Activated CD4-positive, alpha-beta memory T cell treated with anti-CD3 and anti-CD28 coated beads for 36 hours (primary cell): Measurements from ENCODE around the gene PDPK1. TPM values are rescaled to one million over a fixed set of nuclear protein-coding genes. Genes with fewer than 3 reads are reported as not detected.

Experiments
- CTCF ChIA-PET: fragments of 350-600 bp; sonication (Branson Sonifier 250); formaldehyde crosslinking; loops from one replicate; lab custom pipeline; 2021; ENCODE audit warnings: antibody characterized with exemption, inconsistent platforms; lab: Charles Lee
- POLR2A ChIA-PET: fragments of 350-600 bp; sonication (Branson Sonifier 250); formaldehyde crosslinking; loops from one replicate; lab custom pipeline; 2021; ENCODE audit warnings: antibody characterized with exemption; lab: Charles Lee
- DNase-seq: peaks from one replicate; pipeline ENCODE4 v3.0.0-alpha.2; 2020
- H3K27ac Mint-ChIP-seq: one replicate; pipeline ENCODE4 v1.8.0; 2021; ENCODE audit warnings: mixed read lengths
- H3K27me3 Mint-ChIP-seq: one replicate; pipeline ENCODE4 v1.8.0; 2021; ENCODE audit warnings: mixed read lengths
- H3K36me3 Mint-ChIP-seq: one replicate; pipeline ENCODE4 v1.8.0; 2021; ENCODE audit warnings: mixed read lengths
- H3K4me1 Mint-ChIP-seq: one replicate; pipeline ENCODE4 v1.8.0; 2021; ENCODE audit warnings: low read depth, mixed read lengths
- H3K4me3 Mint-ChIP-seq: one replicate; pipeline ENCODE4 v1.8.0; 2021; ENCODE audit warnings: mild to moderate bottlenecking, mixed read lengths
- H3K9me3 Mint-ChIP-seq: one replicate; pipeline ENCODE4 v1.8.0; 2021; ENCODE audit warnings: mixed read lengths
- intact Hi-C: fragments of 100-400 bp; cut with micrococcal nuclease; formaldehyde crosslinking; loops from one replicate; pipeline ENCODE4 v1.15.1; 2023
- total RNA-seq, 2 experiments: library from RNA; stranded (reverse); gene quantifications; one replicate each; pipeline ENCODE4 v1.2.3, GENCODE V29; 2021

PDPK1 gene
- 10 to 100 TPM; 42.5 to 42.9 TPM for total RNA-seq

- POLR2A ChIA-PET: interaction anchor here (0.8 to 1.0 kb wide), 2 partner anchors 155 to 323 kb away, joined by 3 to 4 read pairs; partner anchors contain the start of gene PGP
- Mint-ChIP-seq H3K27me3 (no peaks in the 10 kb centered on the region), H3K27ac (peak within 1 kb of the TSS; percentile 76), H3K36me3 (peaks cover 6% of the 10 kb centered on the region), H3K9me3 (no peaks in the 10 kb centered on the region), H3K4me3 (peak within 1 kb of the TSS; percentile 83), H3K4me1 (peaks cover 45% of the 10 kb centered on the region)
- CTCF ChIA-PET: interaction anchor here (1.4 kb wide), 1 partner anchor 23 kb away, joined by 4 read pairs; the partner anchor contains the start of gene ATP6V0C
- intact Hi-C loops: no loop called here
- peak; percentile 96 for DNase-seq
Measured at GRCh38 chr16:2537451-2538379, at the start of gene PDPK1. PDPK1 (plus strand) TSS chr16:2538021; CDS start chr16:2538113, 92 bp downstream.

- ChIA-PET CTCF (no interaction called here), POLR2A (no interaction called here)
- no peak for DNase-seq
- Mint-ChIP-seq H3K4me3 (no peak overlapping the region), H3K36me3 (no peaks in the 10 kb centered on the region), H3K27me3 (no peaks in the 10 kb centered on the region), H3K9me3 (no peaks in the 10 kb centered on the region), H3K27ac (no peak overlapping the region), H3K4me1 (peaks cover 13% of the 10 kb centered on the region)
- intact Hi-C loops: no loop called here
Measured at GRCh38 chr16:2489581-2489980, 48.2 kb upstream of the PDPK1 start.

GRCh38 chr16:2490190-2491105, 47.4 kb upstream of the PDPK1 start:
- CTCF ChIA-PET: no interaction called here
- POLR2A ChIA-PET: no interaction called here
- DNase-seq: no peak
- Mint-ChIP-seq H3K27ac (no peak overlapping the region), H3K27me3 (no peaks in the 10 kb centered on the region), H3K4me1 (peaks cover 13% of the 10 kb centered on the region), H3K4me3 (no peak overlapping the region), H3K9me3 (no peaks in the 10 kb centered on the region), H3K36me3 (no peaks in the 10 kb centered on the region)
- intact Hi-C loops: no loop called here

GRCh38 chr16:2492292-2492691, 45.5 kb upstream of the PDPK1 start:
- Mint-ChIP-seq H3K27ac (no peak overlapping the region), H3K36me3 (no peaks in the 10 kb centered on the region), H3K27me3 (no peaks in the 10 kb centered on the region), H3K4me1 (peaks cover 4% of the 10 kb centered on the region), H3K9me3 (no peaks in the 10 kb centered on the region), H3K4me3 (no peak overlapping the region)
- no peak for DNase-seq
- CTCF ChIA-PET: interaction anchor here (1.5 kb wide), 1 partner anchor 9 kb away, joined by 6 read pairs; no protein-coding TSS in a partner anchor
- intact Hi-C loops: no loop called here
- POLR2A ChIA-PET: no interaction called here

- H3K36me3 Mint-ChIP-seq: no peaks in the 10 kb centered on the region
- no peaks in the 10 kb centered on the region for H3K27me3 Mint-ChIP-seq
- H3K9me3 Mint-ChIP-seq: no peaks in the 10 kb centered on the region
- intact Hi-C loops: no loop called here
- no peak overlapping the region for H3K4me3 Mint-ChIP-seq
- CTCF ChIA-PET: interaction anchor here (1.6 kb wide), 1 partner anchor 353 kb away, joined by 3 read pairs; no protein-coding TSS in a partner anchor
- no peak overlapping the region for H3K27ac Mint-ChIP-seq
- no peak for DNase-seq
- POLR2A ChIA-PET: no interaction called here
- no peaks in the 10 kb centered on the region for H3K4me1 Mint-ChIP-seq
Measured at GRCh38 chr16:2493605-2494004, 44.2 kb upstream of the PDPK1 start.

GRCh38 chr16:2494616-2495015, 43.2 kb upstream of the PDPK1 start:
- Mint-ChIP-seq H3K4me1 (no peaks in the 10 kb centered on the region), H3K9me3 (no peaks in the 10 kb centered on the region), H3K27me3 (no peaks in the 10 kb centered on the region), H3K27ac (no peak overlapping the region), H3K4me3 (no peak overlapping the region), H3K36me3 (no peaks in the 10 kb centered on the region)
- DNase-seq: no peak
- ChIA-PET CTCF (interaction anchor here (1.6 kb wide), 1 partner anchor 354 kb away, joined by 3 read pairs; no protein-coding TSS in a partner anchor), POLR2A (no interaction called here)
- intact Hi-C loops: no loop called here

- no peaks in the 10 kb centered on the region for H3K27me3 Mint-ChIP-seq
- DNase-seq: no peak
- H3K36me3 Mint-ChIP-seq: no peaks in the 10 kb centered on the region
- CTCF ChIA-PET: interaction anchor here (1.6 kb wide), 1 partner anchor 355 kb away, joined by 3 read pairs; no protein-coding TSS in a partner anchor
- intact Hi-C loops: no loop called here
- H3K27ac Mint-ChIP-seq: no peak overlapping the region
- no peaks in the 10 kb centered on the region for H3K4me1 Mint-ChIP-seq
- no peak overlapping the region for H3K4me3 Mint-ChIP-seq
- H3K9me3 Mint-ChIP-seq: no peaks in the 10 kb centered on the region
- POLR2A ChIA-PET: no interaction called here
Measured at GRCh38 chr16:2495041-2495440, 42.8 kb upstream of the PDPK1 start.

GRCh38 chr16:2496223-2497115, 41.4 kb upstream of the PDPK1 start:
- no peak for DNase-seq

GRCh38 chr16:2497116-2497630, 40.6 kb upstream of the PDPK1 start:
- no peak overlapping the region for H3K27ac Mint-ChIP-seq
- H3K4me1 Mint-ChIP-seq: no peaks in the 10 kb centered on the region
- H3K4me3 Mint-ChIP-seq: no peak overlapping the region
- H3K36me3 Mint-ChIP-seq: no peaks in the 10 kb centered on the region
- no peaks in the 10 kb centered on the region for H3K9me3 Mint-ChIP-seq
- no peak for DNase-seq
- intact Hi-C loops: no loop called here
- H3K27me3 Mint-ChIP-seq: no peaks in the 10 kb centered on the region
- ChIA-PET CTCF (no interaction called here), POLR2A (no interaction called here)

More at GRCh38 chr16:2496223-2497115, 41.4 kb upstream of the PDPK1 start:
- ChIA-PET POLR2A (no interaction called here), CTCF (no interaction called here)
- intact Hi-C loops: no loop called here
- Mint-ChIP-seq H3K27me3 (no peaks in the 10 kb centered on the region), H3K4me3 (no peak overlapping the region), H3K27ac (no peak overlapping the region), H3K36me3 (no peaks in the 10 kb centered on the region), H3K9me3 (no peaks in the 10 kb centered on the region), H3K4me1 (no peaks in the 10 kb centered on the region)

GRCh38 chr16:2497695-2498484, 39.9 kb upstream of the PDPK1 start:
- H3K4me1 Mint-ChIP-seq: no peaks in the 10 kb centered on the region
- CTCF ChIA-PET: no interaction called here
- no peak overlapping the region for H3K4me3 Mint-ChIP-seq
- no peaks in the 10 kb centered on the region for H3K9me3 Mint-ChIP-seq
- POLR2A ChIA-PET: interaction anchor here (0.7 kb wide), 1 partner anchor 23 kb away, joined by 3 read pairs; the partner anchor contains the start of gene TBC1D24
- no peak for DNase-seq
- no peaks in the 10 kb centered on the region for H3K36me3 Mint-ChIP-seq
- intact Hi-C loops: no loop called here
- H3K27me3 Mint-ChIP-seq: no peaks in the 10 kb centered on the region
- H3K27ac Mint-ChIP-seq: no peak overlapping the region
